Central memory CD8-positive, alpha-beta T cell (primary cell): ENCODE measurements around the gene STK40.

Experiments used
- ATAC-seq: fragments of 150-1000 bp; cut with Tn5 transposase; replicated peaks from 2 replicates; pipeline ENCODE4 v1.10.0; 2022; ENCODE audit warnings: mild to moderate bottlenecking, moderate FRiP score, moderate number of reproducible peaks; ENCODE audit not compliant: poor library complexity, severe bottlenecking; ENCODE audit errors: extremely low read depth
- DNase-seq, 2 donors: peaks; one replicate each; pipeline ENCODE4 v3.0.0; 2021; ENCODE audit warnings: low spot score in 2 of 2
- H3K27ac Mint-ChIP-seq: one replicate; pipeline ENCODE4 v1.8.0; 2022; ENCODE audit warnings: low read depth, mild to moderate bottlenecking, moderate library complexity, mixed read lengths
- H3K27me3 Mint-ChIP-seq: one replicate; pipeline ENCODE4 v1.8.0; 2022; ENCODE audit warnings: mixed read lengths
- H3K36me3 Mint-ChIP-seq: one replicate; pipeline ENCODE4 v1.8.0; 2022; ENCODE audit warnings: mild to moderate bottlenecking, moderate library complexity, mixed read lengths; ENCODE audit not compliant: insufficient read depth
- H3K4me1 Mint-ChIP-seq: one replicate; pipeline ENCODE4 v1.8.0; 2022; ENCODE audit warnings: mixed read lengths
- H3K4me3 Mint-ChIP-seq: one replicate; pipeline ENCODE4 v1.8.0; 2022; ENCODE audit warnings: mild to moderate bottlenecking, moderate library complexity, mixed read lengths
- H3K9me3 Mint-ChIP-seq: one replicate; pipeline ENCODE4 v1.8.0; 2022; ENCODE audit warnings: mixed read lengths

The STK40 gene, protein sequence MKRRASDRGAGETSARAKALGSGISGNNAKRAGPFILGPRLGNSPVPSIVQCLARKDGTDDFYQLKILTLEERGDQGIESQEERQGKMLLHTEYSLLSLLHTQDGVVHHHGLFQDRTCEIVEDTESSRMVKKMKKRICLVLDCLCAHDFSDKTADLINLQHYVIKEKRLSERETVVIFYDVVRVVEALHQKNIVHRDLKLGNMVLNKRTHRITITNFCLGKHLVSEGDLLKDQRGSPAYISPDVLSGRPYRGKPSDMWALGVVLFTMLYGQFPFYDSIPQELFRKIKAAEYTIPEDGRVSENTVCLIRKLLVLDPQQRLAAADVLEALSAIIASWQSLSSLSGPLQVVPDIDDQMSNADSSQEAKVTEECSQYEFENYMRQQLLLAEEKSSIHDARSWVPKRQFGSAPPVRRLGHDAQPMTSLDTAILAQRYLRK

DNA sequence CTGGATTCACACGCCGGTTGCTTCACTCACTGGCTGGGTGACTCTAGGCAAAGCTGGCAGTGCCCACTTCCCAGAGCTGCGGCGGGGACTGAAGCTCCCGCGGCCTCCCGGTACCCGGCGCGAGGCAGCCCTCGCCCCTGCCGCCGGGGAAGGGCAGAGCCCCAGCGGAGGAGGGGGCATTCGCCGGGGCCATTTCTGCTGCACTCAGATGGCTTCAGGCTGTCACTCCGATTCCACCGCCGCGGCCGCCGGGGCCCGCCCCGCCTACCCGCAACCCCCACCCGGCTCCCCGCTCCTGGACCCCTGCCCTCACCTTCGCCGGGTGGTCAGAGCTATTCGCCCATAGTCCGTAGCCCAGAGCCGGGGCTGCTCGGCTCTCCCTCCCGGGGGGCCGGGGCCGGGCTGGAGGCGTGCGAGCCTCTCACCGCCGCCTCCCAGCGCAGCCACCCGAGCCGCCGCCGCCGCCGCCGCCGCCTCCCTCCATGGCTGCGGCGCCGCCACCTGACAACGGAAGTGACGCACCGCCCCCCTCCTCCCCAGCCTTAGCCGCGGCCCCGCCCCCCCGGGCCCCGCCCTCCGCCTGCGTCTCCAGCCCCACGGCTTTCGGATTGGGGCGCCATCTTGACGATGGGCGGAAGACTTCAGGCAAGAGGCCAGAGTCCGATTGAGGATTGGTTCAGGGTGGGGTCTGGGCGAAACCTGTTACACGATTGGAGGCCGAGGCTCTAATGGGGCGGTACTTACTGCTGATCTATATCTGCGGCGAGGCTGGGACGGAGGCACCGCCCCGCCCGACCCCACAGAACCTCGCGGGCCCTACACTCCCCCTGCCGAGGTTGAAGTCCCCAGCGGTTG, at the start of gene STK40:
TSS of gene STK40 (minus strand) at position 515 of the 855 bp plus-strand sequence. CDS start 24,592 bp downstream, outside the sequence.
- peak within 1 kb of the TSS; percentile 92 for H3K4me3 Mint-ChIP-seq
- DNase-seq, result peak; percentile 80 to 95
- peaks cover 51% of the 10 kb centered on the region for H3K4me1 Mint-ChIP-seq
- peaks cover 23% of the 10 kb centered on the region for H3K36me3 Mint-ChIP-seq
- ATAC-seq, result peak; percentile 90
- no peaks in the 10 kb centered on the region for H3K9me3 Mint-ChIP-seq
- H3K27ac Mint-ChIP-seq, result peak within 1 kb of the TSS; percentile 96
- H3K27me3 Mint-ChIP-seq, result no peaks in the 10 kb centered on the region

DNA sequence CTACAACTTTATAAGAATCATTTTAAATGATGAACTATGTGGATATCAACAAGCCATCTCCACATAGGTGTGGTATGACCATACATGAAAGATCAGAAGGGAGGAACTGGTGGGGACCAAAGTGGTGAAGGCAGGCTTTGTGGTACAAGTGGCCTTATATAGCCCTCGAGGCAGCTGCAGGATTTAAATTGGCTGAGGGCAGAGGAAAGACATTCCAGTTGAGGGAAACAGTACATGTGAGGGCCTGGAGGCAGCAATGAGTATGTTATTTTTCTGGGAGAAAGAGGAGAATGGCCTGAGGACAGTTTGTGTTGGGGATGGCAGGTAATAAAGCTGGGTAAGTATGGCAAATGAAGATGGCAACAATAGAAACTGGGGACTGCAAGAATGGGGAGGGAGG, 47.4 kb upstream of the STK40 start:
- Mint-ChIP-seq H3K27me3 (no peaks in the 10 kb centered on the region), H3K4me1 (no peaks in the 10 kb centered on the region), H3K36me3 (no peaks in the 10 kb centered on the region), H3K27ac (no peak overlapping the region), H3K9me3 (no peaks in the 10 kb centered on the region), H3K4me3 (no peak overlapping the region)
- no peak for ATAC-seq
- DNase-seq, result no peak

DNA sequence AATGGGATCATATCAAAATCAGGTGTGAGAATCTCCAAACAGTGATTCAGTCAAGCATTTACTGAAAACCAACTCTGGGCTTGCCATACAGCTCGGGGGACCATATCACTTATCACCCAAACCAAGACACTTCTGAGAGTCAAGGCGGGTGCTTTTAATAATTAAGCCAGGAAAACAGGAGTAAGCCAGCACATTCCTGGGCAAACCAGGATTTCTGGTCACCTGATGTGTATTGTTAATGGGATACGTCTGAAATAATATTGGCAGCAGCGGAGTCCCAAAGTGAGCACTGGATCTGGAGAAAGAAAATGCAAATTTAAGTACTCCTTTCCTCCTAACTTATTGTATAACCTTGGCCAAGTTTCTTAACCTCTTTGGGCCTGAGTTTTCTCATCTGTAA, 46.9 kb upstream of the STK40 start:
- no peaks in the 10 kb centered on the region for H3K36me3 Mint-ChIP-seq
- DNase-seq (no peak), ATAC-seq (no peak)
- H3K9me3 Mint-ChIP-seq, result no peaks in the 10 kb centered on the region
- H3K4me1 Mint-ChIP-seq, result no peaks in the 10 kb centered on the region
- H3K27me3 Mint-ChIP-seq, result no peaks in the 10 kb centered on the region
- H3K27ac Mint-ChIP-seq, result no peak overlapping the region
- no peak overlapping the region for H3K4me3 Mint-ChIP-seq

DNA sequence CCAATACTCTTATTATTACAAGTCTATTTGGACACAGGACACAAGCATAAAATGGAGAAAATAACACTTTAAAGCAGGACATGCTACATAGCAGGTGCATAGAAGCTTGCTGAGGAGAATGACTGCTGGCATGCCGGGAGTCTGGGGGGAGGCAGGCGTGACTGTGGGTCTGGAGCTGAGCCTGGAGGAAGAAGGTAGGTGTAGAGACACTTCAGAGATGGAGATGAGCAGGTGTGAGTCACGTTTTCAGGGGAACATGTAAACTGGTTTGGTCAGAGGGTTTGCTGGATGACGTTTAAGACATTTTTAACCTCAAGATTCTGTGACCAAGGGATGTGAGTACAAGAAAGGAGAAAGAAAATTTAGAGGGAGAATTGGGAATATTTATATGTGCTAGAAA, 40.1 kb upstream of the STK40 start:
- DNase-seq (no peak), ATAC-seq (no peak)
- peaks cover 7% of the 10 kb centered on the region for H3K4me1 Mint-ChIP-seq
- H3K36me3 Mint-ChIP-seq, result no peaks in the 10 kb centered on the region
- H3K27ac Mint-ChIP-seq, result no peak overlapping the region
- no peaks in the 10 kb centered on the region for H3K9me3 Mint-ChIP-seq
- no peak overlapping the region for H3K4me3 Mint-ChIP-seq
- H3K27me3 Mint-ChIP-seq, result no peaks in the 10 kb centered on the region

DNA sequence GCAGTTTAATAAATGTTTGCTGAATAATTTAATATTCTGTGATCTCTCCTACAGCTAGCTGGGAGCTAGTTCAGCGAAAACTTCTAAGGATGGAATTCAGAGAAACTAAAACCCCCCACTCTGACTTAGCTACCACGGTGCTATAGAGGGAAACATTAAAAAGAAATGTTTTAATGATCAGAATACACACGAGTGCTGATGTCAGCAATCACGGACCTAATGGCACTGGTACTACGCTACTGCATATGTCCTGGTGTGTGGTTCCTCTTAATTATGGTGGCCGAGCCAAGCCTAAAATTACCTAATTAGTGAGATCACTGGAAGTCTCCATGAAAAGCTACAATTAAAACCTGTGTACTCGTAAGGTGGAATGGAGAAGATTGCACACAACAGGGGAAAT, 35.9 kb upstream of the STK40 start:
- H3K36me3 Mint-ChIP-seq, result no peaks in the 10 kb centered on the region
- ATAC-seq, result no peak
- no peak overlapping the region for H3K27ac Mint-ChIP-seq
- no peaks in the 10 kb centered on the region for H3K27me3 Mint-ChIP-seq
- H3K4me1 Mint-ChIP-seq, result peaks cover 13% of the 10 kb centered on the region
- H3K4me3 Mint-ChIP-seq, result no peak overlapping the region
- H3K9me3 Mint-ChIP-seq, result no peaks in the 10 kb centered on the region
- no peak for DNase-seq

DNA sequence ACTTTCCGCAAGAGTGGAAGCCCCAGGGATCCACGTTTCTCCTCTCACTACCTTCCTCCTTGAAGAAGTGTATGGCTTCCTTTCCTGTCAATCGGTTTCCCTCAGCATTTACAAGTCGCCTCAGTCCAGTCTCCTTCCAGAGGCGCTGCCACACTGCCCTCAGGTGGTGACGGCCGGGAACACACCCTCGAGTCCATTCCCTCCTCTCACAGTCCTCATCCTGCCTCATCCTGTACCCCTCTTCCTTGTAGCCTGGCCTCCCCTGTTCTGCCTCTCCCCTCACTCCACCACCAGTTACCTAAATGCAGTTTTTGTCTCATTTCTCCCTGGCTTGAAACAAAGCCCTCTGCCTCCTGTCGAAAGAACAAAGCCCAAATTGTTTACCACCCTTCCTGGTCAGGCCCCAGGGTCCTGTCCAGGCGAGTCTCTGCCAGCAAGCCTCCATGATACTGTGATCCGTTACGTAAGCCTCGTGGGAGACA, 35.2 kb upstream of the STK40 start:
- H3K4me1 Mint-ChIP-seq, result peaks cover 13% of the 10 kb centered on the region
- no peaks in the 10 kb centered on the region for H3K9me3 Mint-ChIP-seq
- H3K27ac Mint-ChIP-seq, result peak overlapping the region; percentile 75
- no peaks in the 10 kb centered on the region for H3K36me3 Mint-ChIP-seq
- peak; percentile 96 for ATAC-seq
- no peaks in the 10 kb centered on the region for H3K27me3 Mint-ChIP-seq
- DNase-seq, result peak; percentile 81 to 92
- H3K4me3 Mint-ChIP-seq, result peak overlapping the region; percentile 36

DNA sequence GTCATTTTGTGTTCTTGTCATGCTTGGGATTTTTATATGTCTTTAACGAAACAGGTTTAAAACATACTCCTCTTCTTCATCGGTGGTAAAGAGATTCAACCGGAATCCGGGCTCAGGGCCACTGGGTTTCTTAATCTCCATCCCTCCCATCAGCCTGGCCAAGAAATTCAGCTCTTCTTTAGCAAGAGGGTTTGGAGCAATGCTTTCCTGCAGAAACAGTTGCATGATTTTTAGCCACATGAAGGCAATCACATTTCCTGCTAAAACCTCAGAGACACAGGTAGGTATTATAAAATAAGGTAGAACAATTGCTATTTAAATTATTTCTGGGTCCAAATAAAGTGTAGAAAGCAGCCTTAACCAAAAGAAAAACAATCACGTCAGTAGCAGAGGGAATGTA, 34.7 kb upstream of the STK40 start:
- DNase-seq, result no peak
- Mint-ChIP-seq H3K36me3 (no peaks in the 10 kb centered on the region), H3K4me1 (peaks cover 13% of the 10 kb centered on the region), H3K27me3 (no peaks in the 10 kb centered on the region), H3K4me3 (peak overlapping the region; percentile 36), H3K9me3 (no peaks in the 10 kb centered on the region), H3K27ac (peak overlapping the region; percentile 75)
- ATAC-seq, result peak; percentile 29

DNA sequence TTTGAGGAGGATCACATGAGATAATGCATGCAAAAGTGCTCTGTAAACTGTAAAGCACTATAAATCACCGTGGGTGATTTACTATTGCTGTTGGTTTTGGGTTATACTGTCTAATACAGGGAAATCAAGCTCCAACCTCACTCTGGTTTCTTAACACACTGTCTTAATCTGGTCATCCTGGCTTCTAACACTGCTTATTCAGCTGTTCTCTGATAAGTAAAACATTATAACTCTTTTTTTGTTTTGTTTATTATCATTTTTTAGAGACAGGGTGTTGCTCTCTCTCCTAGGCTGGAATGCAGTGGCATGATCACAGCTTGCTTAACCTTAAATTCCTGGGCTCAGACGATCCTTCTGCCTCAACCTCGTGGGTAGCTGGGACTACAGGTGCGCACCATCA, 33.8 kb upstream of the STK40 start:
- Mint-ChIP-seq H3K4me1 (peaks cover 13% of the 10 kb centered on the region), H3K27me3 (no peaks in the 10 kb centered on the region), H3K4me3 (no peak overlapping the region), H3K36me3 (no peaks in the 10 kb centered on the region), H3K27ac (no peak overlapping the region), H3K9me3 (no peaks in the 10 kb centered on the region)
- ATAC-seq, result no peak
- no peak for DNase-seq

DNA sequence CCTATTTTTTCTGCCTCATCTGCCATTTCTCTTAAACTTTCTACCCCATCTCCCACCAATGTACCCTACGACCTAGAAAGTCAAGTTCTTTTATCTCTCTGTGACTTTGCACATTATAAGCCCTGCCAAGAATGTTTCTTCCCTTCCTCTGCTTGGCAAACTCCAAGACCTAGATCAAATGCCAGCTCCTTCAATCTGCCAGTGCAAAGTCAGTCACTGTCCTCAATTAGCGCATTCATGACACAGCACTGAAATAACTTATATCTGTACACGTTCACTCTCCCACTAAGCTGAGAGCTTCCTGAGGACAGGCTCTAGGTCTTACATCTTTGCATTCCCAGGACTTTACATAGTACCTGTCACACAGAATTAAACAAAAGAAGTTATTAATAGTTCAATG, 33.4 kb upstream of the STK40 start:
- no peak overlapping the region for H3K27ac Mint-ChIP-seq
- no peaks in the 10 kb centered on the region for H3K27me3 Mint-ChIP-seq
- ATAC-seq (no peak), DNase-seq (no peak)
- H3K9me3 Mint-ChIP-seq, result no peaks in the 10 kb centered on the region
- H3K36me3 Mint-ChIP-seq, result no peaks in the 10 kb centered on the region
- H3K4me3 Mint-ChIP-seq, result no peak overlapping the region
- peaks cover 13% of the 10 kb centered on the region for H3K4me1 Mint-ChIP-seq

DNA sequence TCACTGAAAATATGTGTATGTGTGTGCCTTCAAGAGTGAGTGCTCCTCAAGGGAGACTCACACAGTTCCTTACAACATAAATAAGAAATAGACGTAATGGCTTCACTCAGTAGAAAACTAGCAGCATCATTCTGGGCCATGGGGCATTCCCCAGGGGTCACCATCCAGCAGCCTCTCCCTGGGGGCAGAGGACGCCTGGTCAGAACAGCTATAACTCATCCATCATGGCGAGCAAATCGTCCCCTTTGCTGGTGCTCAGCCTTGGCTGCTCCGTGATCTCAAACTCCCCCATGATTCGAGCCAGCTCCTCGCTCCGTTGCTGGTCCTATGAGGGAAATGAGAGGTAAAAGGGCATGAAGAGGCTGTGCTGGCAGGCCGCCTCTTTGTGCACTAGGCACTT, 32.2 kb upstream of the STK40 start:
- no peak for ATAC-seq
- Mint-ChIP-seq H3K27ac (no peak overlapping the region), H3K36me3 (no peaks in the 10 kb centered on the region), H3K9me3 (no peaks in the 10 kb centered on the region), H3K27me3 (no peaks in the 10 kb centered on the region), H3K4me3 (no peak overlapping the region), H3K4me1 (peaks cover 13% of the 10 kb centered on the region)
- DNase-seq, result no peak

DNA sequence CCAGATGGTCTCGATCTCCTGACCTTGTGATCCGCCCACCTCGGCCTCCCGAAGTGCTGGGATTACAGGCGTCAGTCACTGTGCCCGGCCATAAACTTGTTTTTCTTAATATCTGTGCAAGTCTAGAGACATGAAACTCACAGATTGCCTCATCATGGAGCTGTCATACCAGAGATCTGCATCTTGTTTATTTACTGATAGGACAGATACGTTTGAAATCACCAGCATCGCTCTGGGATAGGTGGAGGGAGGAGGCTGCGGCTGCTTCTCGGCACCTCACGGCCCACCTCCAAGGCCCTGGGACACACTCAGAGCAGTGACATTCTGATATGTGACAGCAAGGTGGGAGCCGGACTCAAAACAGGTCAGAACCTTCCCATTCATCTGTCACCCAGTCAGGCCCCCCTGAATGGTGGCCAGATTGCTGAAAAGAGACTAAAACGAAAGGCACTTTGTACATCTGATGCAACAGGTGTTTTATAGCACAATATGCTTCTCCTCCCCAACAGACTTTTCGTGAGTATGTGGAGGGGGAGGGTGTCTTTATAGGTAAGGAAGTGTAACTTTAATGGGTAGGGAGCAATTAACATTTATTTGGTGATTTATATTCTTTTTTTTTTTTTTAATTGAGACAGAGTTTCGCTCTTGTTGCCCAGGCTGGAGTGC, 30.1 kb upstream of the STK40 start:
- Mint-ChIP-seq H3K4me1 (peaks cover 12% of the 10 kb centered on the region), H3K27me3 (no peaks in the 10 kb centered on the region), H3K9me3 (peaks cover 5% of the 10 kb centered on the region), H3K4me3 (no peak overlapping the region), H3K36me3 (peaks cover 2% of the 10 kb centered on the region), H3K27ac (no peak overlapping the region)
- ATAC-seq (no peak), DNase-seq (no peak)

DNA sequence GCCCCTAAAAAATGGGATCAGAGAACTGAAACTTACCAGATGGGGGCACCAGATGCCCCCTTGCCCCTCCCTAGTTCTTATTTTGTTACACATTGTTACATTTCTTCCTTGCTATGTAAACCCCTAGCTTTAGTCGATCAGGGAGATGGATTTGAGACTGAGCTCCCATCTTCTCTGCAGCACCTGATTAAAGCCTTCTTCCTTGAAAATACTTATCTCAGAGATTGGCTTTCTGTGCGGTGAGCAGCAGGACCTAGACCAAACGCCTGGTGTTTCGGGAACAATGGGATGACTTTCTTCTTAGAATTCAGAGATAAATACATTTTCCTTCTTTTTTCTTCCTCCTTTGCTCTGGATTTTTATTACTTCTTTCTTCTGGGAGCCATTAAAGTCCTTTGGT, 28.7 kb upstream of the STK40 start:
- H3K4me1 Mint-ChIP-seq, result peaks cover 7% of the 10 kb centered on the region
- H3K27ac Mint-ChIP-seq, result no peak overlapping the region
- peaks cover 5% of the 10 kb centered on the region for H3K9me3 Mint-ChIP-seq
- H3K36me3 Mint-ChIP-seq, result peaks cover 2% of the 10 kb centered on the region
- H3K4me3 Mint-ChIP-seq, result no peak overlapping the region
- DNase-seq (no peak), ATAC-seq (no peak)
- H3K27me3 Mint-ChIP-seq, result no peaks in the 10 kb centered on the region
